Measurements from ENCODE around the gene FAM83E.
A peak's percentile ranks its signal among the peaks of the same experiment; 100 is the strongest.

The FAM83E gene

GRCh38 chr19:48627865-48628314, 13.0 kb upstream of the FAM83E start:
- H3K27ac ChIP-seq: no peak overlapping the region
- no peak for TF ChIP-seq CTCF (IDR thresholded peaks at IDR 0.05; ENCODE audit: low read depth, low read length, missing control alignments)
- H3K36me3 ChIP-seq (replicated peaks): no peaks in the 10 kb centered on the region
- no peak overlapping the region for H3K4me3 ChIP-seq (ENCODE audit: low read depth, low read length)
- in situ Hi-C loops (cut with HindIII; ENCODE audit: low pct_ligation_motif_present, low sequenced_read_pairs): no loop called here
- no peaks in the 10 kb centered on the region for H3K27me3 ChIP-seq (replicated peaks)
- DNase-seq: no peak

GRCh38 chr19:48627201-48627864, 12.5 kb upstream of the FAM83E start:
- TF ChIP-seq CTCF (IDR thresholded peaks at IDR 0.05; ENCODE audit: low read depth, low read length, missing control alignments): no peak
- H3K4me3 ChIP-seq (ENCODE audit: low read depth, low read length): no peak overlapping the region
- H3K36me3 ChIP-seq (replicated peaks): no peaks in the 10 kb centered on the region
- in situ Hi-C loops (cut with HindIII; ENCODE audit: low pct_ligation_motif_present, low sequenced_read_pairs): no loop called here
- DNase-seq: no peak
- no peak overlapping the region for H3K27ac ChIP-seq
- H3K27me3 ChIP-seq (replicated peaks): no peaks in the 10 kb centered on the region

GRCh38 chr19:48625891-48626327, 11.0 kb upstream of the FAM83E start:
- Histone ChIP-seq H3K27ac (no peak overlapping the region), H3K4me3 (ENCODE audit: low read depth, low read length) (no peak overlapping the region), H3K27me3 (replicated peaks) (no peaks in the 10 kb centered on the region), H3K36me3 (replicated peaks) (no peaks in the 10 kb centered on the region)
- in situ Hi-C loops (cut with HindIII; ENCODE audit: low pct_ligation_motif_present, low sequenced_read_pairs): no loop called here
- DNase-seq: no peak
- no peak for TF ChIP-seq CTCF (IDR thresholded peaks at IDR 0.05; ENCODE audit: low read depth, low read length, missing control alignments)

GRCh38 chr19:48624791-48625723, 10.2 kb upstream of the FAM83E start:
- Histone ChIP-seq H3K4me3 (ENCODE audit: low read depth, low read length) (peak overlapping the region; percentile 63), H3K27ac (no peak overlapping the region), H3K27me3 (replicated peaks) (no peaks in the 10 kb centered on the region), H3K36me3 (replicated peaks) (no peaks in the 10 kb centered on the region)
- no peak for DNase-seq
- in situ Hi-C loops (cut with HindIII; ENCODE audit: low pct_ligation_motif_present, low sequenced_read_pairs): no loop called here
- no peak for TF ChIP-seq CTCF (IDR thresholded peaks at IDR 0.05; ENCODE audit: low read depth, low read length, missing control alignments)

GRCh38 chr19:48624067-48624594, 9.3 kb upstream of the FAM83E start:
- Histone ChIP-seq H3K36me3 (replicated peaks) (no peaks in the 10 kb centered on the region), H3K4me3 (ENCODE audit: low read depth, low read length) (peak overlapping the region; percentile 63), H3K27me3 (replicated peaks) (no peaks in the 10 kb centered on the region), H3K27ac (peak overlapping the region; percentile 56)
- in situ Hi-C loops (cut with HindIII; ENCODE audit: low pct_ligation_motif_present, low sequenced_read_pairs): no loop called here
- no peak for TF ChIP-seq CTCF (IDR thresholded peaks at IDR 0.05; ENCODE audit: low read depth, low read length, missing control alignments)
- peak; percentile 97 for DNase-seq

Data from brain microvascular endothelial cell (primary cell).